Thoracic aorta (tissue), 2 donors: ENCODE results near the gene ZBTB17. TPM values are rescaled to one million over a fixed set of nuclear protein-coding genes. Genes with fewer than 3 reads are reported as not detected.

ENCODE experiments used
- ATAC-seq: fragments of 150-250 bp; one replicate; pipeline ENCODE4 v1.8.0; 2017; ENCODE audit warnings: low read depth; ENCODE audit not compliant: insufficient number of reproducible peaks, low FRiP score
- DNase-seq: peaks from one replicate; pipeline ENCODE4 v3.0.0-alpha.2; 2020; ENCODE audit warnings: low spot score
- H3K27ac ChIP-seq, 2 donors: fragments of 200-600 bp; sonication (generic); 1 replicate in 1 of 2; 2 replicates in 1 of 2; pipeline ENCODE4 v1.5.1; 2016; ENCODE audit warnings: mild to moderate bottlenecking in 2 of 2, moderate library complexity in 2 of 2
- H3K27me3 ChIP-seq: fragments of 200-600 bp; sonication (generic); replicated peaks from 2 replicates; pipeline ENCODE4 v1.6.0; 2016; ENCODE audit warnings: mild to moderate bottlenecking; ENCODE audit not compliant: insufficient read depth
- H3K36me3 ChIP-seq: fragments of 200-600 bp; sonication (generic); one replicate; pipeline ENCODE4 v1.5.1; 2016
- H3K4me1 ChIP-seq, 2 donors: fragments of 200-600 bp; sonication (generic); 1 replicate in 1 of 2; 2 replicates in 1 of 2; pipeline versions ENCODE4 v1.5.1 to v1.6.0; 2016; ENCODE audit warnings: low read depth in 2 of 2, mild to moderate bottlenecking in 1 of 2; ENCODE audit not compliant: control insufficient read depth in 1 of 2
- H3K4me3 ChIP-seq: fragments of 200-600 bp; sonication (generic); 2 replicates; pipeline ENCODE4 v1.5.1; 2016; ENCODE audit warnings: mild to moderate bottlenecking
- H3K9me3 ChIP-seq: fragments of 200-600 bp; sonication (generic); 2 replicates; pipeline ENCODE4 v1.5.1; 2016
- CTCF ChIP-seq: fragments of 200-600 bp; sonication (generic); IDR thresholded peaks from one replicate; pipeline ENCODE4 v1.5.1; 2019; ENCODE audit warnings: antibody characterized with exemption
- total RNA-seq, 2 donors: library from RNA; depleted of rRNA; stranded (reverse); fragments of >200 nt; gene quantifications; one replicate each; pipeline versions ENCODE4 v1.1.0 to v1.2.3, GENCODE V29; 2016

The ZBTB17 gene
- total RNA-seq, 2 donors from 2014 or later, result 42.9 to 46.5 TPM

GRCh38 chr1:15953294-15953771 lies 22.6 kb downstream of the ZBTB17 start:
- no peaks in the 10 kb centered on the region for H3K9me3 ChIP-seq
- no peaks in the 10 kb centered on the region for H3K27me3 ChIP-seq
- H3K36me3 ChIP-seq, result no peaks in the 10 kb centered on the region
- no peak for ATAC-seq
- no peak overlapping the region for H3K4me3 ChIP-seq
- no peak for TF ChIP-seq CTCF
- H3K4me1 ChIP-seq, result peaks cover 59 to 92% of the 10 kb centered on the region in 2 donors
- H3K27ac ChIP-seq, result peak overlapping the region; percentile 98 to 99
- DNase-seq, result no peak

GRCh38 chr1:15952317-15953258 lies 23.3 kb downstream of the ZBTB17 start:
- no peaks in the 10 kb centered on the region for H3K27me3 ChIP-seq
- peak overlapping the region; percentile 98 to 99 for H3K27ac ChIP-seq
- no peaks in the 10 kb centered on the region for H3K9me3 ChIP-seq
- TF ChIP-seq CTCF, result no peak
- H3K4me3 ChIP-seq, result no peak overlapping the region
- peaks cover 62 to 92% of the 10 kb centered on the region in 2 donors for H3K4me1 ChIP-seq
- no peaks in the 10 kb centered on the region for H3K36me3 ChIP-seq
- DNase-seq (no peak), ATAC-seq (no peak)

GRCh38 chr1:15951341-15952153 lies 24.4 kb downstream of the ZBTB17 start:
- H3K4me3 ChIP-seq, result peak overlapping the region; percentile 58
- ATAC-seq (no peak), DNase-seq (no peak)
- peaks cover 62 to 99% of the 10 kb centered on the region in 2 donors for H3K4me1 ChIP-seq
- no peak for TF ChIP-seq CTCF
- H3K27me3 ChIP-seq, result no peaks in the 10 kb centered on the region
- no peaks in the 10 kb centered on the region for H3K36me3 ChIP-seq
- H3K9me3 ChIP-seq, result no peaks in the 10 kb centered on the region
- peak overlapping the region; percentile 98 to 99 for H3K27ac ChIP-seq

- peaks cover 3% of the 10 kb centered on the region for H3K36me3 ChIP-seq
- H3K27ac ChIP-seq, result peak overlapping the region; percentile 98 to 99
- TF ChIP-seq CTCF, result no peak
- no peaks in the 10 kb centered on the region for H3K9me3 ChIP-seq
- H3K27me3 ChIP-seq, result no peaks in the 10 kb centered on the region
- H3K4me3 ChIP-seq, result peak overlapping the region; percentile 58
- DNase-seq, result no peak
- peaks cover 60 to 99% of the 10 kb centered on the region in 2 donors for H3K4me1 ChIP-seq
- ATAC-seq, result no peak
Observed at GRCh38 chr1:15950763-15951295, 25.1 kb downstream of the ZBTB17 start.

- peaks cover 60 to 95% of the 10 kb centered on the region in 2 donors for H3K4me1 ChIP-seq
- DNase-seq, result no peak
- ATAC-seq, result no peak
- H3K4me3 ChIP-seq, result peak overlapping the region; percentile 58
- peaks cover 9% of the 10 kb centered on the region for H3K36me3 ChIP-seq
- peak overlapping the region; percentile 98 to 99 for H3K27ac ChIP-seq
- no peaks in the 10 kb centered on the region for H3K27me3 ChIP-seq
- no peak for TF ChIP-seq CTCF
- no peaks in the 10 kb centered on the region for H3K9me3 ChIP-seq
Observed at GRCh38 chr1:15950302-15950701, 25.6 kb downstream of the ZBTB17 start.
